Stimulated activated CD8-positive, alpha-beta memory T cell treated with anti-CD3 and anti-CD28 coated beads, Interleukin-12 subunit alpha, Interleukin-12 subunit beta, amount 100 ng/mL, for 24 hours (primary cell): ENCODE results near the gene SUFU.
"Not testable (repeated sequence)": the region's sequence is repeated elsewhere in the genome, so short reads cannot be mapped to it uniquely, and the experiment has no call there.

Experiments used
- DNase-seq: peaks from one replicate; pipeline ENCODE4 v3.0.0-alpha.2; 2020; ENCODE audit errors: extremely low read depth

SUFU gene

DNA sequence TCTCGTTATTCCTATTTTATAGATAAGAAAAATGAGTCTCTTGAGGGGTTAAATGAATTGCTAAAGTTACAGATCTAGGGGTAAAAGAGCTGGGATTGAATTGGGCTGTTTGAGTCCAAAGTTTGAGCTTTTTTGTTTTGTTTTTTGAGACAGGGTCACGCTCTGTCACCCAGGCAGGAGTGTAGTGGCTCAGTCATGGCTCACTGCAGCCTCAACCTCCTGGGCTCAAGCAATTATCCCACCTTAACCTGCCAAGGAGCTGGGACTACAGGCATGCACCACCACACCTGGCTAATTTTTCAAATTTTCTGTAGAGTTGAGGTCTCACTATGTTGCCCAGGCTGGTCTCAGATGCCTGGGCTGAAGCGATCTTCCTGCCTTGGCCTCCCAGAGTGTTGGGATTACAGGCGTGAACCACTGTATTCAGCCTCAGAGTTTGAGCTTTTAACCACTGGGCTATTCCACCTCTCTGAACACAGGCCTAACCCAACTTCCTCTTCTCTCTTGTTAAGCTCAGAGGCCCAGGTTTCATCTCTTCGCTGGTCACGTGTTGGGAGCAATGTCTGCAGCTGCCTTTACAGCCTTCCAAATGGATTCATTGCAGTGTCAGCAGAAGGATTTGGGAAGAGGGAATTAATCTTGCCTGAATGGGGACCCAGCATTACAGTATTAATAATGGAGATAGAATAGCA lies 8.0 kb downstream of the SUFU start:
- no peak for DNase-seq

DNA sequence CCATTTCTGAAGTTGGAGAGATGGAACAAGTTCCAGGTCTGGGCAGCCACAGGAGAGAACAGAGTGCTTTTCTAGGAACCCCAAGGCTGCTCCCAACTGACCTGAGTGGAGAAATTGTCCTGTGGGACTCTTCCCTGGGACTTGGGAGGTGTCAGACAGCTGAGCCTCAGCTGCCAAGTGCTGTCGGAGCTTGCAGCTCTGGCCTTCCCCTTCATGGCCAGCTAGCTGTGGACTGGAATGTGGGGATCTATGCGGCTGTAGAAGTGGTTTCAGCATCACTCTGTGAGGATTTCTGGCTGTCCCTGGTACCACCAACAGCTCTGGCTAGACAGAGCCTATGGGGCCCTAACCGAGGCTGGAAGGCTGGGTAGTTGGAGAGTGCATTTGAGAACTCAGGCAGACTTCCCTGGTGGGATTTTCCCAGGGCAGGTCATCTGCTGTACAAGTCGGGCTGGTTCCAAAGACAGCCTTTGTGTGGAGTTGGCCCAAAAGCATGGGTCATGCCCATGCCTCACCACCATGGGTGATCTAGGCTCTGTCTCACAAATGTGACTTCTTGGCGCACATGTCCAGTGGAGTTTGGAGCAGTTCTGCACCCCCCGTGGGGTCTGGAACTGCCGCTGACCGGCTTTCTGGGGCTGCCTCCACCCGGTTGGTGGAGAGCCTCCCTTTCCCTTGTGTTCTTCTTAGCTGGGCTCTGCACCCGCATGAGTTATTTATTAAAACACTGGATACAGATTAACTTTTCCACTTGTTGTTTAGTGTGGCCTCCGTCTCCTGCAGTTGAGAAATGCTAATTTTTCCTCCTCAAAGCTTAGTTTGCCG lies 10.9 kb downstream of the SUFU start:
- no peak for DNase-seq

DNA sequence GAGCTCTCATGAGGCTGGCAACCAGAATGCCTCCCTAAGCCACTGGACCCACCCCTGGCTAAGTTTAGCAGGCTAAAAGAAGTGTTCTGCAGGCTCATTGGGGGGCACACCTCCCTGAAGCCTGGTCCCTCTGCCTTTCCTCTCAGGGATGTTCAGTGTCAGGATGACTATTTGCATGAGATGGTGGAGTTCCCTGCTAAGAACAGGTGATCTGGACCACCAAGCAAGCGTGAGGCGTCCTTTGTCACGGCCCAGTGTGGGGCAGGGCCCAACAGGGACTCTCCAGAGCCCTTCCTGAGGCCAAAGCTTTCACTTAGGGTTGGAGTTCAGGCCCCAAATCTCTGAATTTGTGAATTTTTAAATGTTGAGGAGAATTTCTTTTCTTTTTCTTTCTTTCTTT lies 12.0 kb downstream of the SUFU start:
- DNase-seq, result no peak

DNA sequence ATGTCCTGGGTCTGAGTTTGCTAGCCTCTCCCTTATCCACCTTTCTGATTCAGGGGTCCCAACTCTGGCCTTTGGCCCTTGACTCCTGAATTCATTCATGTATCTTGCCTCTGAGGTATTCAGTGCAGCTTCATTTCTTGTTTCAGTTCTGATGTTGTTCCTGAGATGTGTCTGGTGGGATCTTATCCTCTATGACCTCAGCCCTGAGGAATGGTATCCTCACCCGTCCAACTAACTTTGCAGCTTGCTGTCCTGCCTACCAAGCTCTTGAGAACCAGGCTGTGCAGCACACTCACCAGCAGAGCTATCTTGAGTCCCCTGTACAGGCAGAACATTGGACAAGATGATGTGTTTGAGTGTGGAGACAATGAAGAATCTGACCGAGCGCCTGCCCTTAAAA lies 13.8 kb downstream of the SUFU start:
- DNase-seq, result no peak

DNA sequence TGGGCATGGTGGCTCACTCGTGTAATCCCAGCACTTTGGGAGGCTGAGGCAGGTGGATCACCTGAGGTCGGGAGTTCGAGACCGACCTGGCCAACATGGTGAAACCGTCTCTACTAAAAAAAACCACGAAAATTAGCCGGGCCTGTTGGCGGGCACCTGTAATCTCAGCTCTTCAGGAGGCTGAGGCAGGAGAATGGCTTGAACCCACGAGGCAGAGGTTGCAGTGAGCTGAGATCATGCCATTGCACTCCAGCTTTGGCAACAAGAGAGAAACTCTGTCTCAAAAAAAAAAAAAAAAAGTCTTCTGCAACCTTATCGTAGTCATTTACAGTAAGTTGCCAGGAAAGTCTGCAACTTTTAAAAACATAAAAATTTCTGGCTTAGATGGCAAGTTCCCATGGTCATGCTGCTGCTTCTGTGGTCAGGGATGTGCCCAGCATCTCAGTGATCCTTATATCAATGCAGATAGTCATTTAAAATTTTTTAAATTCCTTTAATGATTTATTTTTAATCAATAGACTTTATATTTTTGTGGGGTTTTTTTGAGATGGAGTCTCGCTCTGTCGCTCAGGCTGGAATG lies 15.6 kb downstream of the SUFU start:
- no peak for DNase-seq

DNA sequence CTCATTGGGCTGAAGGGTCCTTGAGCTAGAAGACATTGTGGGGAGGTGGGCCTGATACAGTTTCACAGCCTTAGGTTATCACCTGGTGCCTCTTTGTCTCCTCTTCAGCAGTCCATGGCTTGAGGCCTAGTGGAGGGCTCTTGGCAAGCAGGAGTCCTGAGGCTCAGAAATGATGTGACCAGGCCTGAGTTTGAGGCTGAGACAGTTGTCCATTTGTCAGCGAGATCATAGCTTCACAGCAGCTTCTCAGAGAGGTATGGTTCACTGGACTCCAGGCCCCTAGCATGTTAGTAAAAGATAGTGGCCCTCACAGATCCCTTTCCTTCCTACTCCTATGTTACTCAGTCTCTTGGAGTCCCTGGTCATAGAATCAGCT lies 19.1 kb downstream of the SUFU start:
- DNase-seq, result no peak

DNA sequence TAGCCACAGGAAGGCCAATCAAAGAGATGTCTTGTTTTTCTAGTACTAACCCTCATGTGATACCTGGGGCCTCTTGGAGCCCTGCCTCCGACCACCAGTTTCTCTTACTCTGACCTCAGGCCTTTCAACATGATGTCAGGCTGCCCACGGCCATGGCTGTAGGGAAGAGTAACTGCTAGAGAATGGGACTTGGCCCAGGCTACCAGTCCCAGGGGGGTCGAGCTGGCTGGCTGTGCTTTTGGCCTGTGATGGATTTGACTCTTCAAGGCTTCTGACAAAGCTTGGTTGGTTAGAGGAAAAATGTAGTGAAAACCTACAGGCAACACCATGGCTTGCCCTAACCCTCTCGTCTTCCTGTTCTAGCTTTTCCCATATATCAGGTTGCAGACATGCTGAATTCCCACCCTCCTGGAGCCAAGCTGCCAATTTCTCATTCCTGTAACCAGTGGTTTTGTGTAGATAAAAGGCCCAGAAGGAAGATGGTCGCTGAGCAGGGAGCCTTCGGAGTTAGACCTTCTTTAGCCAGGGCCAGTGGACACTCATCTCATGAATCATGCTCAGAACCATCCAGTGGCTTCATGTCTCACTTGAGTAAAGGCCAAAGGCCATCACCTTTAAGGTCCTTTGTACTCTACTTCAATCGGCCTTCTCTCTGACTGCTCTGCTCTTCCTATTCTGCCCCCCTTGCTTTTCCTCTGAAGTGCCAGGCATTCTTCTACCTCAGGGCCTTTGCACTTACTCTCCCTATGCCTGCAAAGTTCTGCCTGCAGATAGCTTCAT lies 19.7 kb downstream of the SUFU start:
- DNase-seq, result no peak

DNA sequence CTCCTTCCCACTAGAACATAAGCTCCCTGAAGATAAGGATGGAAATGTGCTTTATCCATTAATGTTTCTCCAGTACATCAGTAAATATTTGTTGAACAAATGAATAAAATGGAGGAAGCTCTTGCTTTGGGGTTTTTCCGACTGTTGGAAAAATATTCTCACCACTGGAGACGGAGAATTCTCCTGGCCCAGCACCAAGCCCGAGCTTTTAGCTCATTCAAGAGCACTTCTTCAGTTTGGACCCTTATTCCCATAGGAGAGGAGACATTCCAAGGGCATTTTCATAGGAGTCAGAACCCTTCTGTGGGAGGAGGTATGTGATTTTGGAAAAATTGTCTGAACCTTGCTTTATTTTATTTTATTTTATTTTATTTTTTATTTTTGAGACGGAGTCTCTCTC lies 21.0 kb downstream of the SUFU start:
- DNase-seq, result no peak

DNA sequence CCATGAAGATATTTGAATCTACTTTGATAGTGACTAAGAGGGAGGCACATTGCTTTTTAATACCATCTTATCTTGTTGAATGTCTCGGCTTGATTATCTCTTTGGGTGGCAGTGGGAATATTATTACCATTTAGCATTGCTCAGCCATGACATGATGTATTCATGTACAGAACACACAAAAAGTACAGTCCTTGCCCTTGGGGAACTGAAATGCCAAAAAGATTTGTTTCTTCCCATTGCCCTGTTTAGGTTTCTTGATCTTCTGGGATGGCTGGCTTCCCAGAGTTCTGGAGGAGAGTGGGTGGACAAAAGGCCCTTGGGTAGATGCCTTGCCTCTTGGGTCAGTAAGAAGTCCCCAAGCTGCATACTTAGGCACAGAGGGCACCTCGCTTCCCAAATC lies 23.8 kb downstream of the SUFU start:
- DNase-seq, result no peak

DNA sequence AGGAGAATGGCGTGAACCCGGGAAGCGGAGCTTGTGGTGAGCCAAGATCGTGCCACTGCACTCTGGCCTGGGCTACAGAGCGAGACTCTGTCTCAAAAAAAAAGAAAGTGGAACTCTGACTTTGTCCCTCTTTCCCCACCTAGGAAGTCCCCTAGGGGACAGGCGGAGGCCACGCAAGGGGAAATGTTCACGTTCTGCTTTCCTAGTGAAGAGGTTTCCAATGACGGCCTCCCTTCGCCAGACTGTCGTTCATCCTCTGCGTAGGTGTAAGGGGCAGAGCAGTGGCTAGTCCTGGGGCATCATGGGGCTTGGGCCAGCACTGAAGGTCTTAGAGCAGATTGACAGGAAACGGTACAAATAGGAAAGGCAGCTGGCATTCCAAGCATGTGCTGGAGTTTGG lies 30.6 kb downstream of the SUFU start:
- DNase-seq, result no peak

DNA sequence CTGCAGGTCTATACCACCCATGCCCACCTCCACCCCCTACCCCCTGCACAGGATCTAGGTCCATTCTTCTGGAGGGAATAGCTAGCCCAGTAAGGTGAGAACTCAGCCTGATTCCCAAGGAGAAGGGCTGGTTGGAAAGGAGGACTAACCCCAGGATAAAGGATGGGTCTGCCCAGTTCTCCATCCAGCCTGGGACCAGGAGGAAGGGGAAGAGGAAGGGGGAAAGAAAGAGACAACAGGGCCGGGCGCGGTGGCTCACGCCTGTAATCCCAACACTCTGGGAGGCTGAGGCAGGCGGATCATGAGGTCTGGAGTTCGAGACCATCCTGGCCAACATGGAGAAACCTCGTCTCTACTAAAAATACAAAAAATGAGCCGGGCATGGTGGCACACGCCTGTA lies 31.2 kb downstream of the SUFU start:
- not testable (repeated sequence) for DNase-seq

DNA sequence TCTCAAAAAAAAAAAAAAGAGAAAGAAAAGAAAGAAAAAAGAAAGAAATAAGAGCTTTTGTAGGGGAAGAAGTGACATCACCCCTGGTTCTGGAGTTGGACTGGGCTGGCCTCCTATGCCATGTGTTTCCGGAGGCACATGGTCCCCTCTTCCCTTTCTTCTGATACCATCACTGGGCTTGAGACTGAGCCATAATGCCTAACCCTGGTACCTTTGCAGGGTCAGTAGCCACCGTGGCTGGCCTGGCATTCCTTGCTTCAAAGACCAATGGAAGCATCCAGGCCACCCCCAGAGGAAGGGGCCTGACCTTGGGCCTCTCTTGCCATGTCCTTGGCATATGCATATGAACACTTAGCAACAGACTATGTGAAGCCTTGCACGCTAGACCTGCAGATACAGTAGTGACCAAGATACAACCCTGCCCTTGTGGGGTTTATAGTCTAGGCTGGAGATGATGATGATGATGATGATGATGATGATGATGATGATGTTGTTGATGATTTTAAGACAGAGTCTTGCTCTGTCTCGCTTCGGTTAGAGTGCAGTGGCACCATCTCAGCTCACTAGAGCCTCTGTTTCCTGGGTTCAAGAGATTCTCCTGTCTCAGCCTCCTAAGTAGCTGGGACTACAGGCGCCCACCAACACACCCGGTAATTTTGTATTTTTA lies 31.8 kb downstream of the SUFU start:
- DNase-seq, result no peak

DNA sequence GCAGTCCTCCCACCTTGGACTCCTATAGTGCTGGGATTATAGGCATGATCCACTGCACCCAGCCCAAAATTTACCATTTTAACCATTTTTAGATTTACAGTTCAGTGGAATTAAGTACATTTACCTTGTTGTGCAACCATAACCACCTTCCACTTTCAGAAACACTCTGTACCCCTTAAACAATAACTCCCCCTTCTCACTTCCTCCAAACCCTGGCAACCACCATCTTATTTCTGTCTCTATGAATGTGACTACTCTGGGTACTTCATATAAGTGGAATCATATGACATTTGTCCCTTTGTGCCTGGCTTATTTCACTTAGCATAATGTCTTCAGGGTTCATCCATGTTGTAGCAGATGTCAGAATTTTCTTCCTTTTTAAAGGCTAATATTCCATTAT lies 33.6 kb downstream of the SUFU start:
- DNase-seq, result no peak

DNA sequence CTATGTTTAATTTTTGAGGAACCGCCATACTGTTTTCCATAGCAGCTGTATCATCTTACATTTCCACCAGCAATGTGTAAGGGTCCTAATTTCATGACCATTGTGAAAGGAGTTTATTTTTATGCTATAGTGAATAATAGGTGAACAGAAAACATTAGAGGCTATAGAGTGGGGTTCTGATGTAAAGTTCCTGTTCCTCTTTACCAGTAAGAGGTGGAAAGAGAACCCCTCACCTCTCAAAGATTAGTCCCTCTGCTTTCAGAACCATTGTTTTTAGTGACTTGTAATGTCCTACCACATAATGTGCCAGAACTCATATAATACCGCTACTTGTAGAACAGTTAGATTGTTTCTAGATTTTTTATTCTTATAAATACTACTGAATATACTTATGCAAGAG lies 34.2 kb downstream of the SUFU start:
- DNase-seq, result no peak

DNA sequence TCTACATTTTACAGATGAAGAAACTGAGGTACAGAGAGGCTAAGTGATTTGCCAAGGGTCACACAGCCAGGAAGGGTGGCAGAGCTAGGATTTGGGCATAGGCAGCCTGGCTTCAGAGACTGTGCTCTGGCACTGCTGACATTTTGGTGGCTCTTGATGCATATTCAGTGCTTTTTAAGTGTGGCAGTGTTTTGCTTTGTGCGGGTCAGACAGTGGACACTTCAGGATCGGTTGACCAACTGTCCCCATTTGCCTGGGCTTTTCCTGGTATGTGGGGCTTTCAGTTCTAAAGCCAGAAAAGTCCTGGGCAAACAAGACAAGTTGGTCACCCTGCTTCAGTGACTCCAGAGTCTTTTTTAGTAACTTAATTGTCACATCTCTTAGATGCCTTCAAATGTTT lies 35.0 kb downstream of the SUFU start:
- DNase-seq, result no peak

DNA sequence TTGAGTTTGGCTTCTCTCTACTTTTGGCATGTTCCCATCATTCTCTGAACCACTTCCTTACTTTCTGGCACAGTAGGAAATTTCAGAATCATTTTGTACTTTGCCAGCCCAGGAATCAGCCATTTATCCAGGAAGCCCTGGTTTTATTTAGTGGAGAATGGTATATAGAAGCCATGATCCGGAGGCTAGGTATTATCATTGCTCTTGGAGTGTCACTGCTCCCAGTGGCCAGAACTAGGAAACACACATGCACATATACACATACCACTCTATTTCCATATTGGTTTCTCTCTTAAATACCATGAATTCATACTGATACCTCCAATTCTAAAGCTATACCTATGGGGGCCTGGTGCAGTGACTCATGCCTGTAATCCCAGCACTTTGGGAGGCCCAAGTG lies 36.3 kb downstream of the SUFU start:
- DNase-seq, result no peak

DNA sequence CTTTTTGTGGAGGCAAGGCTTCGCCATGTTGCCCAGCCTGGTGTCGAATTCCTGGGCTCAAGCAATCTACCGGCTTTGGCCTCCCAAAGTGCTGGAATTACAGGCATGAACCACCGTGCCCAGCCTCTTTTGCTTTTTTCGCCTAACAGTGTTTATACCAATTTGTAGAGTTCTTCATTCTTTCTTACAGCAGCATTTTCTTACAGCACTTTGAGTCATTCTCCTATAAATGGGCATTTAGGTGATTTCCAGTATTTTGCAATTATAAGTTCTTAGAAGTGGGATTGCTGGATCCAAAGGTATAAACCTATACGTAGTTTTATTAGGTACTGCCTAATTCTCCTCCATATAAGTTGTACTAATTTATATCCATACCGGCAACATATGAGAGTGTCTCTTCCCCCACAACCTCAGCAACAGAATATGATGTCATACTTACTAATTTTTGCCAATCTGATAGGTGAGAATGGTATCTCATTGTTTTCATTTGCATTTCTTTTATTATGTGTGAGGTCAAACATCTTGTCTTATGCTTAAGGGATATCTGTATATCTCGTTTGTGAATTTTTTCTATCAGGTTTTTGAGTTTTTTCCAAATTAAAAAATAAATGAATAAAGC lies 39.1 kb downstream of the SUFU start:
- no peak for DNase-seq

DNA sequence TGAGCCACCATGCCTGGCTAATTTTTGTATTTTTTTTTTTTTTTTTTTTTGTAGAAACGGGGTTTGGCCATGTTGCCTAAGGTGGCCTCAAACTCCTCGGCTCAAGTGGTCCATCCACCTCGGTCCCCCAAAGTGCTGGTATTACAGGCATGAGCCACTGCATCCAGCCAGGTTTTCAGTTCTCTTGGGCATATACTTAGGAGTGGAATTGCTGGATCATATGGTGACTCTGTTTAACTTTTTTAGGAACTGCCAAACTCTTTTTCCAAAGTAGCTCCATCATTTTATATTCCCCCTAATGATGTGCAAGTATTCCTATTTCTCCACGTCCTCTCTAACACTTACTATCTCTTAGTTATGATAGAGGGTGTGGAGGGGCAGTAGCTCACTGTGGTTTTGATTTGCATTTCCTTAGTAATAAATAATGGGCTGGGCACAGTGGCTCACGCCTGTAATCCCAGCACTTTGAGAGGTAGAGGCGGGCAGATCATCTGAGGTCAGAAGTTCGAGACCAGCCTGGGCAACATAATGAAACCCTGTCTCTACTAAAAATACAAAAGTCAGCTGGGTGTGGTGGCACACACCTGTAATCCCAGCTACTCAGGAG lies 41.6 kb downstream of the SUFU start:
- DNase-seq, result no peak

DNA sequence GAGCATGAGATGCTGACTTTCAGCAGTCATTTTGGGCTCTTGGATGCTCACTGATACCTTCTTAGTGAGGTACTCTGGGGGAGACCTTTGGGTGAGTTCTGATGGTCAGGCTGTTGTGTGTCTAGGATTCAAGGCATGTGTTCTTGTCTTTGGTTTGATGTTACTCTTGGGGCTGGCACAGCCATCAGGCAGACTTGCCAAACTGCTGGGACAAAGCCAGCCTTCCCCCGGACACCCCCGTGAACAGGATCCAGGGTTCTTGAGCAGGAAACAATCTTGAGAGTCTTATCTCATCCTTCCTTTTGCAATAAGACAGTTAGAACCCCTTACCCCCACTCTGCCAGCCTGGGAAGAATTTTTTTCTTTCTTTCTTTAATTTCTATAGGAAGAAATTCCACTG lies 42.2 kb downstream of the SUFU start:
- no peak for DNase-seq

DNA sequence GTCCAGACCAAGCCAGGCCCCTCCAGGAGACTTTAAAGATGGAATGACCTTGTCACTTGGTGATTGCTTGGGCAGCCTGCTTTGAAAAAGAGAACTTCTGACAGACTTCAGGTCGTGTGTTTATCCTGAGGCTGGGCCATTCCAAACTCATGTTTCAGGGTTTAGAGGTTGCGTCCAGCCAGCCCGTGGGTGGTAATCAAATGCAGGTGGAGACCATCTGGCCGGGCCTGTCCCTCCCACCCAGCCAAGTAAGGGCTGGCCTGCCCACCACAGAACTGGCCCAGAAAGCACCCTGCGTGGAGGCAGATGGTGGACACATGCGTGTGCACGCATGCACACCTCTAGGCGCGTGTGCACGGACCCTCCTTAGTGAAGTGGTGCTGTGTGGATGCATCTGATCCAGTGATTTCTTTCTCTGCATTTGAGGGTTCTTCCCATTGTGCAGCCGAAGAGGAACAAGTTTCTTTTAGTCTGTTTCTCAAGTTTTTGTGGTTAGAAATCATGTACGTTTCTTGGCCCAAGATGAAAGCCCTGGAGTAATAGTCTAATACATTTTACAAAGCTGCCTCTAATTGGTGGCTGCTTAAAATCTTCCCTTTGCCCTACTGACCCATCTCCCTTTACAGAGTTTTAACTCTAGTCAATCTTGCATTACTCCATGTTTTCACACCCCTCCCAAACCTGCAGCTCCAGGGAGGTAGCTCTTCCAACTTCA lies 43.0 kb downstream of the SUFU start:
- no peak for DNase-seq
